Measurements from ENCODE around the gene MSL3. TPM values are rescaled to one million over a fixed set of nuclear protein-coding genes. Genes with fewer than 3 reads are reported as not detected.
A peak's percentile ranks its signal among the peaks of the same experiment; 100 is the strongest.

MSL3 gene
- total and polyA plus RNA-seq, 10 donors = 51.5 to 120 (median 66.9) TPM

GRCh38 chrX:11791537-11791936, 33.5 kb downstream of the MSL3 start:
- intact Hi-C loops (cut with DNase I; ENCODE audit: low total_unique reads) = no loop called here
- peaks cover 0 to 9% (median 4%) of the 10 kb centered on the region in 6 donors for H3K4me1 ChIP-seq
- DNase-seq = no peak
- TF ChIP-seq, protein P1, sequence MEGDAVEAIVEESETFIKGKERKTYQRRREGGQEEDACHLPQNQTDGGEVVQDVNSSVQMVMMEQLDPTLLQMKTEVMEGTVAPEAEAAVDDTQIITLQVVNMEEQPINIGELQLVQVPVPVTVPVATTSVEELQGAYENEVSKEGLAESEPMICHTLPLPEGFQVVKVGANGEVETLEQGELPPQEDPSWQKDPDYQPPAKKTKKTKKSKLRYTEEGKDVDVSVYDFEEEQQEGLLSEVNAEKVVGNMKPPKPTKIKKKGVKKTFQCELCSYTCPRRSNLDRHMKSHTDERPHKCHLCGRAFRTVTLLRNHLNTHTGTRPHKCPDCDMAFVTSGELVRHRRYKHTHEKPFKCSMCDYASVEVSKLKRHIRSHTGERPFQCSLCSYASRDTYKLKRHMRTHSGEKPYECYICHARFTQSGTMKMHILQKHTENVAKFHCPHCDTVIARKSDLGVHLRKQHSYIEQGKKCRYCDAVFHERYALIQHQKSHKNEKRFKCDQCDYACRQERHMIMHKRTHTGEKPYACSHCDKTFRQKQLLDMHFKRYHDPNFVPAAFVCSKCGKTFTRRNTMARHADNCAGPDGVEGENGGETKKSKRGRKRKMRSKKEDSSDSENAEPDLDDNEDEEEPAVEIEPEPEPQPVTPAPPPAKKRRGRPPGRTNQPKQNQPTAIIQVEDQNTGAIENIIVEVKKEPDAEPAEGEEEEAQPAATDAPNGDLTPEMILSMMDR (IDR thresholded peaks at IDR 0.05 in 8 of 11, conservative IDR thresholded peaks at IDR 0.05 in 3 of 11) = no peak
- TF ChIP-seq POLR2AphosphoS5 (IDR thresholded peaks at IDR 0.05) (no peak), POLR2A (IDR thresholded peaks at IDR 0.05) (no peak)
- no peaks in the 10 kb centered on the region for H3K27me3 ChIP-seq (replicated peaks in 1 of 7)
- 45 to 93% (median 81%) methylated on average over 1 of the region's 1 CpG for whole genome bisulfite sequencing, 5 donors
- H3K9me3 ChIP-seq = no peaks in the 10 kb centered on the region
- no peak overlapping the region for H3K27ac ChIP-seq
- no peaks in the 10 kb centered on the region for H3K36me3 ChIP-seq
- H3K4me3 ChIP-seq = no peak overlapping the region

DNA sequence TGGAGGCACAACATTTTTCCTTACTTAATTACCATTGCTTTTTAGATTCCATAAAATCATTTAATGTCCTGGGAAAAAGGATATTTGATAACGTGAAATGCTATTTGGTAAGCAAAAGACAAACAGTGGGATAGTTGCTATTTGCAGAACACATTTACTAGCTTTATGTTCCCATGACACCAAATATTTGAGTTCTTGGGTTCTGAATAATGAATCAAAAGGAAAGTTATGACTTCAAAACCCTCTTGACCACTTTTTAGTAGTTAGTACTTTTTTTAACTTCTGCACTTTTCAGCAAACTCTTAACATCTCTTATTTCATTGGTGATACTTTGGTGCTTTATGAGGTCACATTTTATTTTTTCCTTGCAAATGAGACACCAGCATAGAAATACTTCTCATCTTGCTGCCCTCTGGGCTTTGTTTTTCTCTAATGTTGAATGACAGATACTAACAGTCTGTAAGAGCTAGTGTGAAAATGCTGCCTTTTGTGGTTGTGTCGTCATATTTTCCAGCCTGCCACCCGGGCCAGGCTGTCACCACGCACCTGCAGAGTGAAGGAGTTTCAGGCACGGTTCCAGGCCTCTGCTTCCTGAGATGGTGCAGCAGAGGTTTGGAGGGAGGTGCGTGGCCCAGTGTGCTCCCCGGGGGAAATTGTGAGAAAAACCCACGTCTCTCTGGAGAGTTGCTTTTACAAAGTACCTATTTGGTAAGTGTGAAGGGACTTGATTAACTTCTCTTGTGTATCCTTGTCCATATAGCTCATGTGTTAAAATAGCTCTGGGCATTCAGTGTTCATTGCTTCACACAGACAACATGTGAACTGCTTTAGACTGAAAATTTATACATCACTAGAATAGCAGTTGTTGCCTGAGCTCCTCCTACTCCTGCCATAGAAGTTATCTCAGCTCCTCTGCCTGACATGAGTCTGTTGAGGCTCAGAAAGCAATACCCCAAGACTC, 34.7 kb downstream of the MSL3 start:
- H3K27me3 ChIP-seq (replicated peaks in 1 of 7) = no peaks in the 10 kb centered on the region
- peaks cover 0 to 9% (median 4%) of the 10 kb centered on the region in 6 donors for H3K4me1 ChIP-seq
- H3K4me3 ChIP-seq = no peak overlapping the region
- peak overlapping the region in 2 of 8 donors; percentile 10 for H3K27ac ChIP-seq
- DNase-seq = no peak
- H3K9me3 ChIP-seq = no peaks in the 10 kb centered on the region
- intact Hi-C loops (cut with DNase I; ENCODE audit: low total_unique reads) = no loop called here
- 13 to 34% (median 24%) methylated on average over 8 of the region's 8 CpGs for WGBS, 5 donors
- H3K36me3 ChIP-seq = no peaks in the 10 kb centered on the region
- TF ChIP-seq, protein P1 (IDR thresholded peaks at IDR 0.05 in 8 of 11, conservative IDR thresholded peaks at IDR 0.05 in 3 of 11) = no peak
- peak in 1 of 3 donors; percentile 48 for TF ChIP-seq POLR2AphosphoS5 (IDR thresholded peaks at IDR 0.05)

- no peak overlapping the region for H3K27ac ChIP-seq
- no peak for DNase-seq
- TF ChIP-seq, protein P1 (IDR thresholded peaks at IDR 0.05 in 8 of 11, conservative IDR thresholded peaks at IDR 0.05 in 3 of 11) = no peak
- TF ChIP-seq POLR2AphosphoS5 (IDR thresholded peaks at IDR 0.05) (no peak), POLR2A (IDR thresholded peaks at IDR 0.05) (no peak)
- no peak overlapping the region for H3K4me3 ChIP-seq
- no peaks in the 10 kb centered on the region for H3K27me3 ChIP-seq (replicated peaks in 1 of 7)
- H3K36me3 ChIP-seq = no peaks in the 10 kb centered on the region
- no peaks in the 10 kb centered on the region for H3K9me3 ChIP-seq
- H3K4me1 ChIP-seq = peaks cover 0 to 9% (median 4%) of the 10 kb centered on the region in 6 donors
- WGBS, 5 donors = 60 to 86% (median 82%) methylated on average over 5 to 6 of the region's 6 CpGs
- intact Hi-C loops (cut with DNase I; ENCODE audit: low total_unique reads) = no loop called here
These were observed 35.7 kb downstream of the MSL3 start for GRCh38 chrX:11793734-11794133.

DNA sequence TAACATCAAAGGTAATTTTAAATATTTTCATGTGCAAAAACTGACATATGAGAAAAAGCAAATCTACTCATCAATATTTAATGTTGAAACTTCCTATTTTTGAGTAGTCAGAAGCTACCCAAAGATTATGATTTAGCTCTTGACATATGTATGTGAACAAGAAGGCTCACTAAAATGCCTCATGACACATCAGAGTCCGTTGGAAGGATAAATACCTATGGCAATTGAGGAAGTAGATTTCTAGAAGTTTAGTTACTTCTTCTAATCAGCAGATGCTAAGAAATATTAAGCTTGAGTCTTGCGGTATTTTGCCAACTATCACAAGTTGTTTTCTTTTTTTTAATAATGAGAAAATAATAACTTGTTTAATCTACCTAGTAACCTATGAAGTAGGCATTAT, 55.3 kb downstream of the MSL3 start:
- DNase-seq = no peak
- Histone ChIP-seq H3K27ac (no peak overlapping the region), H3K4me3 (no peak overlapping the region), H3K4me1 (no peaks in the 10 kb centered on the region), H3K9me3 (no peaks in the 10 kb centered on the region), H3K27me3 (replicated peaks in 1 of 7) (no peaks in the 10 kb centered on the region), H3K36me3 (no peaks in the 10 kb centered on the region)
- no peak for TF ChIP-seq POLR2AphosphoS5 (IDR thresholded peaks at IDR 0.05)
- TF ChIP-seq POLR2A (IDR thresholded peaks at IDR 0.05) = no peak
- TF ChIP-seq, protein P1 (IDR thresholded peaks at IDR 0.05 in 8 of 11, conservative IDR thresholded peaks at IDR 0.05 in 3 of 11) = no peak
- 34 to 56% (median 49%) methylated on average over 2 of the region's 2 CpGs for WGBS, 5 donors
- intact Hi-C loops (cut with DNase I; ENCODE audit: low total_unique reads) = no loop called here

All from spleen (tissue), 11 donors.